Uterus (tissue), 2 donors: ENCODE measurements around the gene CFAP107.

Experiments used
- POLR2A ChIP-seq, 2 donors: fragments of 450-650 bp; IDR thresholded peaks; one replicate each; pipeline ENCODE4 v1.6.1; 2016; ENCODE audit warnings: antibody characterized with exemption in 2 of 2, mild to moderate bottlenecking in 1 of 2, moderate library complexity in 1 of 2
- TF ChIP-seq, protein P1 (sequence below), 4 experiments: fragments of 200-600 bp in 2 of 4; fragments of 450-650 bp in 2 of 4; sonication (generic) in 2 of 4; IDR thresholded peaks; one replicate each; pipeline ENCODE4 v1.5.1; 2016 to 2019; ENCODE audit warnings: antibody characterized with exemption in 4 of 4, mild to moderate bottlenecking in 2 of 4, moderate library complexity in 1 of 4

DNA sequence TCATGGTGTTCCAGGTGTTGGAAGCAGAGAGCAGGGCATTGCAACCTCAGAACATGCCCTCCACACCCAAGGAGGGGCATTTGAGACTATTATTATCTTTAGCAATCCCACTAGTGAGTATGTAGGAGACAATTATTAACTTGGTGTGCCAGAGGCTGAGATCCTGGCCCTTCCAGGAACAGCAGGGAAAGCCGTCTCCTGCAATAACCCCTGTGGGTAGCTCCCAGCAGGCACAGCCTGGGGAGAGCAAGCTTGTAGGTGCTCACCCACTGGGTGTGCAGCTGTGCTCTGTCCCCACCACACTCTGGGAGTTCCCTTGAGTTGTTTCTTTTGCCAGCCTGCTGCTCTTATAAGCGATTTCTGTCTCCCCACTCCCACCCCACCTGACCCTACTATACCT lies 10.3 kb downstream of the CFAP107 start:
- TF ChIP-seq, protein P1, sequence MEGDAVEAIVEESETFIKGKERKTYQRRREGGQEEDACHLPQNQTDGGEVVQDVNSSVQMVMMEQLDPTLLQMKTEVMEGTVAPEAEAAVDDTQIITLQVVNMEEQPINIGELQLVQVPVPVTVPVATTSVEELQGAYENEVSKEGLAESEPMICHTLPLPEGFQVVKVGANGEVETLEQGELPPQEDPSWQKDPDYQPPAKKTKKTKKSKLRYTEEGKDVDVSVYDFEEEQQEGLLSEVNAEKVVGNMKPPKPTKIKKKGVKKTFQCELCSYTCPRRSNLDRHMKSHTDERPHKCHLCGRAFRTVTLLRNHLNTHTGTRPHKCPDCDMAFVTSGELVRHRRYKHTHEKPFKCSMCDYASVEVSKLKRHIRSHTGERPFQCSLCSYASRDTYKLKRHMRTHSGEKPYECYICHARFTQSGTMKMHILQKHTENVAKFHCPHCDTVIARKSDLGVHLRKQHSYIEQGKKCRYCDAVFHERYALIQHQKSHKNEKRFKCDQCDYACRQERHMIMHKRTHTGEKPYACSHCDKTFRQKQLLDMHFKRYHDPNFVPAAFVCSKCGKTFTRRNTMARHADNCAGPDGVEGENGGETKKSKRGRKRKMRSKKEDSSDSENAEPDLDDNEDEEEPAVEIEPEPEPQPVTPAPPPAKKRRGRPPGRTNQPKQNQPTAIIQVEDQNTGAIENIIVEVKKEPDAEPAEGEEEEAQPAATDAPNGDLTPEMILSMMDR (IDR thresholded peaks at IDR 0.05) = no peak
- no peak for TF ChIP-seq POLR2A (IDR thresholded peaks at IDR 0.05)
